CD4-positive, alpha-beta T cell treated with Interleukin-15 for 1 hour (primary cell): ENCODE measurements around the gene ATP8A2.

Source experiments
- DNase-seq: peaks from one replicate; pipeline ENCODE4 v3.0.0-alpha.2; 2020

The ATP8A2 gene

GRCh38 chr13:25384758-25385410, 13.1 kb downstream of the ATP8A2 start:
- no peak for DNase-seq

GRCh38 chr13:25391932-25392331, 20.2 kb downstream of the ATP8A2 start:
- DNase-seq = no peak

GRCh38 chr13:25394402-25395060, 22.8 kb downstream of the ATP8A2 start:
- no peak for DNase-seq

GRCh38 chr13:25397763-25398162, 26.0 kb downstream of the ATP8A2 start:
- DNase-seq = no peak

- DNase-seq = no peak
Measured at GRCh38 chr13:25400925-25401324, 29.2 kb downstream of the ATP8A2 start.

- no peak for DNase-seq
Measured at GRCh38 chr13:25401958-25402357, 30.2 kb downstream of the ATP8A2 start.

GRCh38 chr13:25406377-25406776, 34.6 kb downstream of the ATP8A2 start:
- DNase-seq = no peak

GRCh38 chr13:25409938-25410337, 38.2 kb downstream of the ATP8A2 start:
- DNase-seq = no peak

- no peak for DNase-seq
Measured at GRCh38 chr13:25415241-25415640, 43.5 kb downstream of the ATP8A2 start.

GRCh38 chr13:25417535-25417934, 45.8 kb downstream of the ATP8A2 start:
- no peak for DNase-seq

- no peak for DNase-seq
Measured at GRCh38 chr13:25420161-25420560, 48.4 kb downstream of the ATP8A2 start.

GRCh38 chr13:25421612-25422011, 49.8 kb downstream of the ATP8A2 start:
- no peak for DNase-seq

GRCh38 chr13:25422153-25422552, 50.4 kb downstream of the ATP8A2 start:
- no peak for DNase-seq

GRCh38 chr13:25423831-25424230, 52.1 kb downstream of the ATP8A2 start:
- DNase-seq = no peak

- no peak for DNase-seq
Measured at GRCh38 chr13:25429466-25429865, 57.7 kb downstream of the ATP8A2 start.

- DNase-seq = no peak
Measured at GRCh38 chr13:25432691-25433090, 60.9 kb downstream of the ATP8A2 start.

GRCh38 chr13:25440061-25440460, 68.3 kb downstream of the ATP8A2 start:
- no peak for DNase-seq

- DNase-seq = no peak
Measured at GRCh38 chr13:25446261-25446660, 74.5 kb downstream of the ATP8A2 start.

GRCh38 chr13:25447396-25447795, 75.6 kb downstream of the ATP8A2 start:
- DNase-seq = no peak

- DNase-seq = no peak
Measured at GRCh38 chr13:25453850-25454365, 82.1 kb downstream of the ATP8A2 start.

GRCh38 chr13:25455146-25455545, 83.4 kb downstream of the ATP8A2 start:
- DNase-seq = no peak

- DNase-seq = no peak
Measured at GRCh38 chr13:25457566-25457965, 85.8 kb downstream of the ATP8A2 start.

- no peak for DNase-seq
Measured at GRCh38 chr13:25462301-25463125, 90.7 kb downstream of the ATP8A2 start.

GRCh38 chr13:25463496-25463895, 91.7 kb downstream of the ATP8A2 start:
- no peak for DNase-seq
